Lung (tissue), 12 donors: Measurements from ENCODE around the gene LYPD3. TPM values are rescaled to one million over a fixed set of nuclear protein-coding genes. Genes with fewer than 3 reads are reported as not detected.

ENCODE experiments used
- ATAC-seq: fragments of 200-7000 bp; cut with Tn5 transposase; one replicate; pipeline ENCODE4 v1.9.1; 2020; ENCODE audit warnings: moderate number of reproducible peaks; ENCODE audit not compliant: insufficient read depth, low FRiP score
- DNase-seq, 3 donors: peaks; one replicate each; pipeline ENCODE4 v3.0.0-alpha.2; 2013 to 2017
- H3K27ac ChIP-seq, 2 donors: one replicate each; pipeline ENCODE4 v1.5.1; 2013; ENCODE audit warnings: mild to moderate bottlenecking in 2 of 2, moderate library complexity in 2 of 2, control low read depth in 1 of 2, inconsistent platforms in 1 of 2, low read depth in 1 of 2, low read length in 1 of 2
- H3K27me3 ChIP-seq, 3 donors: one replicate each; pipeline ENCODE4 v1.5.1; 2013; ENCODE audit warnings: low read length in 2 of 3; ENCODE audit not compliant: control insufficient read depth in 3 of 3, insufficient read depth in 3 of 3
- H3K36me3 ChIP-seq, 4 donors: one replicate each; pipeline ENCODE4 v1.5.1; 2013; ENCODE audit warnings: low read length in 4 of 4, mild to moderate bottlenecking in 1 of 4, moderate library complexity in 1 of 4; ENCODE audit not compliant: control insufficient read depth in 4 of 4, insufficient read depth in 4 of 4
- H3K4me1 ChIP-seq, 5 donors: one replicate each; pipeline ENCODE4 v1.5.1; 2013; ENCODE audit warnings: low read length in 5 of 5, mild to moderate bottlenecking in 2 of 5, moderate library complexity in 1 of 5; ENCODE audit not compliant: control insufficient read depth in 5 of 5, insufficient read depth in 5 of 5
- H3K4me3 ChIP-seq: one replicate; pipeline ENCODE4 v1.5.1; 2013; ENCODE audit warnings: mild to moderate bottlenecking, control low read depth, moderate library complexity
- H3K9ac ChIP-seq, 2 donors: one replicate each; pipeline ENCODE4 v1.5.1; 2013; ENCODE audit warnings: low read length in 2 of 2, control low read depth in 1 of 2; ENCODE audit not compliant: insufficient read depth in 1 of 2
- H3K9me3 ChIP-seq, 4 donors: one replicate each; pipeline ENCODE4 v1.5.1; 2013; ENCODE audit warnings: low read length in 3 of 4, mild to moderate bottlenecking in 1 of 4, moderate library complexity in 1 of 4; ENCODE audit not compliant: control insufficient read depth in 4 of 4, insufficient read depth in 3 of 4
- WGBS, 2 donors: extraction: QIAGEN DNeasy Blood & Tissue Kit; methylation state at CpG; one replicate each; pipeline ENCODE4 v1.1.7; 2013; 5-methylcytosine and 5-hydroxymethylcytosine counted together
- polyA plus RNA-seq, 2 donors: library from polyadenylated mRNA; stranded (reverse); fragments of 200-250 nt; gene quantifications; one replicate each; pipeline ENCODE4 v1.2.1, GENCODE V29; 2013
- total RNA-seq, 2 donors: library from RNA; depleted of rRNA in 1 of 2; stranded (reverse); fragments of >200 nt in 1 of 2; gene quantifications; one replicate each; pipeline ENCODE4 v1.2.1, GENCODE V29; 2014 to 2021
- TF ChIP-seq, protein P1 (sequence below): IDR thresholded peaks from 2 replicates; pipeline ENCODE4 v1.5.1; 2012; ENCODE audit warnings: mild to moderate bottlenecking; ENCODE audit errors: control extremely low read depth, extremely low read depth
- donor health status: control.
- donor health status: control.
- donor health status: Bipolar disorder and iron deficiency.
- donor health status: healthy.
- donor health status: DM: yes; HTN: yes; CAD: no.

LYPD3 gene
- total and polyA plus RNA-seq, 4 donors, result 0.28 to 1.7 (median 0.95) TPM

- WGBS, 2 donors, result 1 to 2% methylated on average over 30 to 42 of the region's 42 CpGs
- no peak for ATAC-seq
- H3K9ac ChIP-seq, result peak within 1 kb of the TSS; percentile 6 to 82
- peak within 1 kb of the TSS; percentile 62 for H3K4me3 ChIP-seq
- DNase-seq, result peak in 2 of 3 donors; percentile 38 to 51
- TF ChIP-seq, protein P1, sequence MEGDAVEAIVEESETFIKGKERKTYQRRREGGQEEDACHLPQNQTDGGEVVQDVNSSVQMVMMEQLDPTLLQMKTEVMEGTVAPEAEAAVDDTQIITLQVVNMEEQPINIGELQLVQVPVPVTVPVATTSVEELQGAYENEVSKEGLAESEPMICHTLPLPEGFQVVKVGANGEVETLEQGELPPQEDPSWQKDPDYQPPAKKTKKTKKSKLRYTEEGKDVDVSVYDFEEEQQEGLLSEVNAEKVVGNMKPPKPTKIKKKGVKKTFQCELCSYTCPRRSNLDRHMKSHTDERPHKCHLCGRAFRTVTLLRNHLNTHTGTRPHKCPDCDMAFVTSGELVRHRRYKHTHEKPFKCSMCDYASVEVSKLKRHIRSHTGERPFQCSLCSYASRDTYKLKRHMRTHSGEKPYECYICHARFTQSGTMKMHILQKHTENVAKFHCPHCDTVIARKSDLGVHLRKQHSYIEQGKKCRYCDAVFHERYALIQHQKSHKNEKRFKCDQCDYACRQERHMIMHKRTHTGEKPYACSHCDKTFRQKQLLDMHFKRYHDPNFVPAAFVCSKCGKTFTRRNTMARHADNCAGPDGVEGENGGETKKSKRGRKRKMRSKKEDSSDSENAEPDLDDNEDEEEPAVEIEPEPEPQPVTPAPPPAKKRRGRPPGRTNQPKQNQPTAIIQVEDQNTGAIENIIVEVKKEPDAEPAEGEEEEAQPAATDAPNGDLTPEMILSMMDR, result no peak
- H3K27me3 ChIP-seq, result peaks cover 0 to 3% (median 0%) of the 10 kb centered on the region in 3 donors
- peaks cover 0 to 24% (median under 1%) of the 10 kb centered on the region in 5 donors for H3K4me1 ChIP-seq
- no peaks in the 10 kb centered on the region for H3K9me3 ChIP-seq
- peaks cover 0 to 9% (median 6%) of the 10 kb centered on the region in 4 donors for H3K36me3 ChIP-seq
- peak within 1 kb of the TSS; percentile 63 to 89 for H3K27ac ChIP-seq
Observed at GRCh38 chr19:43504426-43505185, 39.2 kb upstream of the LYPD3 start, which contains the start of gene PHLDB3. TSS of gene PHLDB3 (minus strand) at chr19:43504746. CDS start at chr19:43504118, 628 bp downstream.

DNA sequence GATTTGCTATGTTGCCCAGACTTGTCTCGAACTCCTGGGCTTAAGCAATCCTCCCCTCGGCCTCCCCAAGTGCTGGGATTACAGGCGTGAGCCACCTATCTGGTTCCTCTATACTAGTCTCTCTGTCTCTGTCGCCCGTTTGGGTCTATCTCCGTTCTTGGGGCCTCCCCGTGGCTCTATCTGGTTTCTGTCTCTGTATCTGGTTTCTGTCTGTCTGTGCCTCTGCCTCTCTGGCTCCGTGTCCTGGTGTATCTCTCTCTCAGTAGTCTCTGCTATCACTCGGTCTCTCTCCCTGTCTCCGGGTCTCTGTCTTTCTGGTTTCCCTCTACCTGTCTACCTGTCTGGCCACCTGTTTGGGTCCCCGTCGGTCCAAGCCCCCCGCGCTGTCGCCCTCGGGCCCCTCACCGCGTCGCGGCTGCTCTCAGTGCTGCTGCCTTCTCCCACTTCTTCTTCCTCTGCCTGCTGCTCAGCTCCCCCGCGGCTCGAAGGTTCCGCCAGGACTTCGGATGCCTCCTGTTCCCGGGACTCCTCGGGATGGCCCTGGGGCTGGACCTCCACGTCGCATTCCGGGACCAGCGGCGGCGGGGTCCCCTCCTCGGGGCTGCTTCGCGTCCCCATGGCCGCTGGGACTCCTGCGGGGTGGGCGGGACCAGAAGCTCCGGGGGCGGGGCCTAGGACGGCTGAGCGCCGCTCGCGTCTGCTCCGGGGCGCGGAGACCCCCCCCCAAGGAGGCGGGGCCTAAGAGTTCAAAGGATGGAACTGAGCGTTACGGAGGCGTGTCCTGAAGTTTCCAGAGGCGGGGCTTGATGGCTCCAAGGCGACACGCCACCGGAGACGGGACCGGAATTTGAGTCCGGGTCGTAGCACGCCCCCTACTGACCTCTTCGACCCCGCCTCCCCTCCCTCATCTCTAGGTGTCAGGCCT lies 38.4 kb upstream of the LYPD3 start:
- Histone ChIP-seq H3K4me3 (peak overlapping the region; percentile 62), H3K27ac (peak overlapping the region; percentile 63 to 89), H3K9me3 (no peaks in the 10 kb centered on the region), H3K27me3 (peaks cover 0 to 3% (median 0%) of the 10 kb centered on the region in 3 donors), H3K9ac (peak overlapping the region; percentile 6 to 82), H3K4me1 (peaks cover 0 to 32% (median 4%) of the 10 kb centered on the region in 5 donors), H3K36me3 (peaks cover 0 to 7% (median 4%) of the 10 kb centered on the region in 4 donors)
- DNase-seq, result peak; percentile 96
- 1 to 2% methylated on average over 58 to 64 of the region's 64 CpGs for WGBS, 2 donors
- ATAC-seq, result peak; percentile 97
- TF ChIP-seq, protein P1, result no peak

- Histone ChIP-seq H3K9ac (no peak overlapping the region), H3K27ac (no peak overlapping the region), H3K27me3 (peaks cover 0 to 3% (median 0%) of the 10 kb centered on the region in 3 donors), H3K9me3 (no peaks in the 10 kb centered on the region), H3K4me3 (no peak overlapping the region), H3K4me1 (peaks cover 0 to 43% (median 5%) of the 10 kb centered on the region in 5 donors), H3K36me3 (peaks cover 0 to 4% (median 0%) of the 10 kb centered on the region in 4 donors)
- DNase-seq, result no peak
- TF ChIP-seq, protein P1, result no peak
- WGBS, 2 donors, result 90 to 91% methylated on average over 23 of the region's 23 CpGs
- ATAC-seq, result no peak
Observed at GRCh38 chr19:43502419-43502976, 37.1 kb upstream of the LYPD3 start.
